NCI-H1694 (cell line): ENCODE measurements around the gene MARVELD3.

Experiments used
- DNase-seq: peaks from one replicate; lab custom pipeline; 2025; lab: John Stamatoyannopoulos, UW

The MARVELD3 gene

DNA sequence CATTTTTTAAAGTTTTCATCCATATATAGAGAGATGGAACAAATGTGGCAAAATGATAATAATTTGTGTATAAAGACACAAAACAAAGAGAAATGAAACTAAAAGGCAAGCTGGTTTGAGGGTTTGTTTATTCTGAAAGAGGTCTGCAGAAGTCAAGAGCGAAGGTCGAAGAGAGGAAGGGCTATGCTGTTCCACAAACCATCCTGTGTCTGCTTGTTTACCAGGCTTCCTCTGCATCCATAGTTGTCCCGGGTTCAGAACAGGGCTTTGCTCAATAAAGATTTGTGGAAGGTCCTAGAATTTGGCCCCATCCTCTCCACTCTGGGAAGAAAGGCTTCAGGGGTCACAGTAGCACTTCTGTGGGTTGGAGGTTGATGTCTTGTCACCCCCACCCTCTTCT is 2.4 kb upstream of the MARVELD3 start:
- DNase-seq = no peak

DNA sequence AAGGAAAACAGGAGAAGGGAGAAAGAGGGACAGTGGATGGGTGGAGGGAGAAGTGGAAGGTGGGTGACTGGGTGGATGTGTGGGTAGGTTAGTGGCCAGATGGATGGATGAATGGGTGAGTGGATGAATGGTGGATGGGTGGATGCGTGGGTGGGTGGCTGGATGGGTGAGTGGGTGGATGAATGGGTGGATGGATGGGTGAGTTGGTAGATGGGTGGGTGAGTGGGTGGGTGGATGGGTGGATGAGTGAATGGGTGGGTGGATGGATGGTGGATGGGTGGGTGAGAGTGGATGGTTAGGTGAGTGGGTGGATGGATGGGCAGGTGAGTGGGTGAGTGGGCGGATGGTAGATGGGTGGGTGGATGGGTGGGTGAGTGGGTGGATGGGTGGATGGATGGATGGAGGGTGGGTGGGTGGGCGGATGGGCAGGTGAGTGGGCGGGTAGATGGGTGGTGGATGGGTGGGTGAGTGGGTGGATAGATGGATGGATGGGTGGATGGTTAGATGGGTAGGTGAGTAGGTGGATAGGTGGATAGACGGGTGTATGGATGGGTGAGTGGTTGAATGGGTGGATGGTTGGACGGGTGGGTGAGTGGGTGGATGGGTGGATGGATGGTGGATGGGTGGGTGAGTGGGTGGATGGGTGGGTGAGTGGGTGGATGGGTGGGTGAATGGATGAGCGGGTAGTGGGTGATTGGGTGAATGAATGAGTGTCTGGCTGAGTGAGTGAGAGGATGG is 702 bp upstream of the MARVELD3 start:
- DNase-seq = no peak

DNA sequence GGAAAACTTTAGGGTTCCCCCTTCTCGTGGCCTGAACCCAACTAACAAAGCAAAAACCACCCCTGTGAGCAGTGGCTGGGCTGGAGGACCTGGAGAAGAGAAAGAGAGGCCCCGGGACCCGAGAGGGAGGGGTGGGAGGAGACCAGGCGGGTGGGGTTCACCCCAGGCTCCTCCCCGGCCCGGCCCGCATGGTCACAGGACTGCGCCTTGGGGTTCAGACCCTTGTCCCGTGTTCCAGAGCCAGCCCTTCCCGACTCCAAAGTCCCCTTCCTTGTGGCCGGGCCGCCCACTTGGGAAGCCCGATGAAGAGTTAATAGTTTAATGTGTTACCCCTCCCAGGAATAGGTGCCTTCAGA is 852 bp downstream of the MARVELD3 start:
- DNase-seq = no peak

DNA sequence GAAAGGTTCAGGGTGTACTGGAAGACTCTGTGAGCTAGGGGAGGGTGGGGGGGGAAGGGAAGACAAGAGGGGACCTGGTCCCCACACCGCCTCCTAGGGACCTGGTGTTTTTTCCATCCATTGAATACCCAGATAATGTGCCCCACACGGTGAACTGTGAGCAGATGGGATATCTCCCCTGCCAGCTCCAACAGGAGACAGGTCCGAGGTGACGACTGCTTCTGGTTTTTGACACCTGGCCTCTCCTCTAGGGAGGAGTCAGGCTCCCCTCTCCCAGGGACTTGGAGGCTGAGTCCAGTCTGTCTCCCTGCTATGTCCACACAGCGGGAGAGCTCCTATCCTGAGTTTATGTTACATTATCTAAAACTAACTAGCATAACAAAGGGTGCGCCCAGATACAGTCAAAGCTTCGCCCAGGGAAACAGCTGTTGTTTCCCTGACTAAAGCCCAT is 1.8 kb downstream of the MARVELD3 start:
- no peak for DNase-seq

DNA sequence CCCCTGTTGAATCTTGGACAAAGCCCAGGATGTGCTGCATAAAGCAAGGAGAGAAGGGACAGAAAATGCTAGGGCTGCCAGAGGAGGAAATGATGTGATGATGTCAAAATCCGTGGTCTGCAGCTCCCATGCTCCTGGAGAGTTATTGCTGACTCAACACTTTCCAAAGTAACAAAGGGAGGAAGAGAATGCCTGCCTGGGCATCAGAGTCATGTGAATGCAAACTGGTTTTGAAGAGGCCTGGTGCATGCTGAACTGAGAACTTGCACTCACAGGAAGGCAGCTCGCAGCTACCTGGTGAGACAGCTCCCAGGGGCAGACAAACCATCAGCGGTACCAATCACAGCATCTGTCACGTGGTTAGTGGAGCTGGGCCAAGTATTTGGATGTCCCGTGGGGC is 2.8 kb downstream of the MARVELD3 start:
- DNase-seq = no peak

GRCh38 chr16:71629278-71630016 is 3.5 kb downstream of the MARVELD3 start:
- DNase-seq = no peak

DNA sequence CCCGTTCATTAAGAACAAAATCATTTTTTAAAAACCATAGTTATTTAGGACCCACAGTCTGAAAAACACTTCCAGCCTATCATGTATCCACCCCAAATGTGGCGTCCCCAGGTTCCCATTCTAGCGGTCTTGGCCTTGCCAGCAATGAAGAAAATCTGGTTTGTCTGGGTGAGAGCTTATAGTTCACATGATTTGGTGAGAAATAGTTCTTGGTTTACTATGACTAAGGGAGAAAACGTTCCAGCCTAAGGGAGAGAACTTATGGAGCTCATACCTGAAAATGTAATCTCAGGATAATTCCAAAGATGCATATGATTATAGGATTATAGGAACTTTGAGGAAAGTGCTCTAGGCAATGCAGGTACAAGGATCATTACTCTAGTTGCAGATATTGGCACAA is 4.8 kb downstream of the MARVELD3 start:
- DNase-seq = no peak

DNA sequence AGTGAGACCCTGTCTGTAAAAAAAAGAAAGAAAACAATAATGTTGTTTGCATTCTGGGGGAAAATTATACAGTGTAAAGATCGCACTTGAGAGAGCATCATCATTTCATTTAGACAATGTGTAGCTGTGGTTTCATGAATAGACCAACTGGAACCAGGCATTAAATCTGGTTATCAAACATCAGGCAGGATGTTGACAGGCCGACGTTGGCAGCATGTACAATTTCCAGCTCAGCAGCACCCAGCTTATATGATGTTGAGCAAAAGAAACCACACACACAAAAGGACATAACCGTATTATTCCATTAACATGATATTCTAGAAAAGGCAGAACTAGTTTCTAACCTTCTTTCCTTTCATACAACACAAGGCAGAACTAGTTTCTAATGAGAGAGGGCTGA is 5.8 kb downstream of the MARVELD3 start:
- DNase-seq = no peak

GRCh38 chr16:71635632-71636031 is 9.6 kb downstream of the MARVELD3 start:
- no peak for DNase-seq

GRCh38 chr16:71637398-71637797 is 11.4 kb downstream of the MARVELD3 start:
- DNase-seq = no peak

DNA sequence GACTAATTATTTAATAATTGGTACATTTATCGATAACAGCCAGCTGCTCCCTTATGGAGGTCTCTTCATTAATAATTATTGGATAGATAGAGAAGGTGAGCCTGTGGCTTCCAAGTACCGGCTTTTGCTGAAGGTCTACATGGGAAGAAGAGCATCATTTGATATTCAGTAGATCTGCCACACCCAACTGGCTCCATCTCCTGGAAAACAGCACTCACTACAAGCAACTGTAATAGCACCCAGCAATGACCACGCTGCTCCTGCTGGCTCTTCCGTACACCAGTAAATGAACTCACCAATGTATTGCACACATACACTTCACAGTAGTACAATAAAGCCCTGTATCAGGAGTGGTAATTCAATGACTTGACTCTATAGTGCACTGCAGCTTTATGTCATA is 19.5 kb downstream of the MARVELD3 start:
- DNase-seq = no peak

DNA sequence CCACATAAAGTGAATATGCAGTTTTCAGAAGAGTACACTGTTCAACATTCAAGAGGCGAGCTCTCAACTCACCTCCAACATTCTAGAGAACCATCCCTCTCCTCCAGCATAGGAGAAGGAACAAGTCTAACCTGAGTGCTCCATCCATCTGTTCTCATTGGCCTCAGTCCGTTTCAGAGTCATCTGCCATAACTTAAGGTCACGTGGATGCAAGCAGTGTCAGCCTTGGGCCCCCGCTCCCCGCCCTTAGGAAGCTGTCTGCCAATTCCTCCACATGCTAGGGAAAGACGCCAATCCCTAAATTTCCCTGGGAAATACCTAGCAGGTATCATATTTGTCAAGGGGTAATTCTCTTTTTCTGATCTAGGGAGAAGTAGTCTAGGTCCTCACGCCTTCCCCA is 21.4 kb downstream of the MARVELD3 start:
- DNase-seq = no peak

GRCh38 chr16:71648162-71648561 is 22.2 kb downstream of the MARVELD3 start:
- no peak for DNase-seq

DNA sequence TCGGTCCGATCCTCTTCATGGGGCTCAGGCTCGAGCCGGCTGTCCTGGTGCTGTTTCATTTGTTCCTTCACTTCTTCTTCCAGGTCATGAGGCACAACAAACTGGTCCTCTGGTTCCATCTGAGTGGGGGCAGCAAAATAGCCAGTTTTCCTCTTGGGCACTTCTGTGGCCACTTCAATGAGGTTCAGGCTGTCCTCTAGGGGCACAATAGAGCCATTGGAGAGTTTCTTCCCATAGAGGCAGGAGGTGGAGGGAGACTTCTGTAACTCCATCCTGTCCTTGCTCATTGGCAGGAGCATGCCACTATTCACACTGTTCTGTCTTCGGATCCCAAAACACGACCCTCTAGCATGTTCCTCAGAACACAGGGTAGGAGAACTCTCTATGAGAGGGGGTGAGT is 22.9 kb downstream of the MARVELD3 start:
- DNase-seq = no peak

DNA sequence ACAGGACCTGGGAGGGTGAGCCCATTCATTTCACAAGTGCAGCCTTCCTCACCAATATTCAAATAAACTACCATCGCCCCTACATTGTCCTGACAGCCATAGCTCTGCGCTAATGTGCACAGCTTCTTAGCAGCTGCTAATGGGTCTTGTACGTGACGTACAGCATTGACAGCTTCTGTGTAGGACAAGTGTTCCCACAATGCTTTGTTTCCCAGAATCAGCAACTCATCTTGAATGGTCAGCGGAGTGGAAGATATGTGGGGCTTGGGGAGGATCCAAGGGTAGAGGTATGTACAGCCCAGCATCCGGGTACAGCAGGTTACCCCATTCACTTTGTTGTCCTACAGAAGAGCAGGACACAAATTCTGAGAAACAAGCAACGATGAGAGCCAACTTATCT is 23.7 kb downstream of the MARVELD3 start:
- no peak for DNase-seq

GRCh38 chr16:71658771-71659170 is 32.8 kb downstream of the MARVELD3 start:
- DNase-seq = no peak

- DNase-seq = no peak
Observed at GRCh38 chr16:71659471-71659870, 33.5 kb downstream of the MARVELD3 start.

DNA sequence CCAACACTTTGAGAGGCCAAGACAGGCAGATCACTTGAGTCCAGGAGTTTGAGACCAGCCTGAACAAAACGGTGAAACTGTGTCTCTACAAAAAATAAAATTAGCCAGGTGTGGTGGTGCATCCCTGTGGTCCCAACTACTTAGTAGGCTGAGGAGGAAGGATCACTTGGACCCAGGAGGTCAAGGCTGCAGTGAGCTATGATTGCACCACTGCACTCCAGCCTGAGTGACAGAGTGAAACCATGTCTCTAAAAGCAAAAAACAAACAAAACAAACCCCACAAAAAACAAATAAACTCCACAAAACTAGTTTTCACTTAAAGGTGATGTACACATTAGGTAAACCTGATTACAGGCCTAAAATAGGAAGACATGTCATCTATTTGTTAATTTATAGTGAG is 40.3 kb downstream of the MARVELD3 start:
- no peak for DNase-seq

GRCh38 chr16:71666928-71667707 is 41.1 kb downstream of the MARVELD3 start:
- no peak for DNase-seq

- no peak for DNase-seq
Observed at GRCh38 chr16:71669926-71670536, 44.0 kb downstream of the MARVELD3 start.

- DNase-seq = no peak
Observed at GRCh38 chr16:71670537-71670936, 44.6 kb downstream of the MARVELD3 start.

DNA sequence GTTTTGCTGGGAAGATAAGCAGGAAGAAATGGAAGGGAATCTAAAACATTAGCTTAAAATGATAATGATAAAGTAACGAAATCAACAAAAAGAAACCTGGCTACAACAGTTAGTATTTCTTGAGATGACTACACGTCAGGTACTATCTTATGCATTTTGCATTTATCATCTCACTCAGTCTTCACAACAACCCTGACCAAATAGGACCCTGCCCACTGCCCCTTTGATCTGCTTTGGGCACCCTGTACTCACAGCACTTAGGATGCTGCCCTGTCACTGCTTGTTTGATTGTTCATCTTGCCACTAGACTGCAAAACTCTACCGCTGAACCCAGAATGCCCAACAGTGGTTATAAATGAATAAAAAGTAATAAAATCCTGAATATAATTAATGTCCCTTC is 45.2 kb downstream of the MARVELD3 start:
- DNase-seq = no peak

DNA sequence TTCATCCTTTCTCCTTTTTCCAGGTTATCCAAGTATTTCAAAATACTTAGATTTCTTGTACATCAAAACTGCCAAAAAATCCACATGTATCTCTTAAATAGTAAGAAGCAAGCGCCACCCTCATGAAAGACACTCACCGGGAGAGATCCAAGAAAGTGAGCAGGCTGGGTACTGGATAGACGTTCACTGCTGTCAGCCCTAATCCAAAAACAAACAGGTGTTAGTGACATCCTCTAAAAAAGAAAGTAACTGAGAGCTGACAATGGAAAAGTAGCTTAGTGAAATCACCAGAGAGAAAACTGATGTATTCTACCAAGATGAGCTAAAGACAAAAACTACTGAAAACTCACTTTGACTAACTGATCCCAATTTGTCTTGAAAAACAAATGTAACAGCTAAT is 46.1 kb downstream of the MARVELD3 start:
- no peak for DNase-seq
